NCI-H2029 (cell line): ENCODE data around the gene ZC3H12A.
"Not testable (repeated sequence)": the region's sequence is repeated elsewhere in the genome, so short reads cannot be mapped to it uniquely, and the experiment has no call there.

Source experiments
- DNase-seq: peaks from one replicate; lab custom pipeline; 2025; lab: John Stamatoyannopoulos, UW

The ZC3H12A gene

DNA sequence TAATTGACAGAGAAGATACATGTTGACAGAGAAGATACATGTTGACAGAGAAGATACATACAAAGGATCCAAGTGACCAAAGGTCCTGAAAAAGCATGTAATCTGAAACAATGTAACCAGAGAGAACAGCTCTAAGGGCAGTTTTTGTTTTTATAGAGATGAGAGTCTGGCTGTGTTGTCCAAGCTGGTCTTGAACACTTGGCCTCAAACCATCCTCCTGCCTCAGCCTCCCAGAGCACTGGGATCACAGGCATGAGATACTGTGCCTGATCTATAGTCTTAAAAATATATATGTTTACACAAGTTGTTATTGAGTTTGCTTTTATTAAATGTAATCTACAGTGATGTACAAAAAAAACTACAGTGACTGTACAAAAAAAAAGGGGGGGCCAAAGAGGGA, 27.7 kb downstream of the ZC3H12A start:
- DNase-seq: no peak

- not testable (repeated sequence) for DNase-seq
Observed at GRCh38 chr1:37502791-37503190, 28.4 kb downstream of the ZC3H12A start.

GRCh38 chr1:37506740-37507139, 32.4 kb downstream of the ZC3H12A start:
- no peak for DNase-seq

GRCh38 chr1:37509181-37509580, 34.8 kb downstream of the ZC3H12A start:
- DNase-seq: no peak

DNA sequence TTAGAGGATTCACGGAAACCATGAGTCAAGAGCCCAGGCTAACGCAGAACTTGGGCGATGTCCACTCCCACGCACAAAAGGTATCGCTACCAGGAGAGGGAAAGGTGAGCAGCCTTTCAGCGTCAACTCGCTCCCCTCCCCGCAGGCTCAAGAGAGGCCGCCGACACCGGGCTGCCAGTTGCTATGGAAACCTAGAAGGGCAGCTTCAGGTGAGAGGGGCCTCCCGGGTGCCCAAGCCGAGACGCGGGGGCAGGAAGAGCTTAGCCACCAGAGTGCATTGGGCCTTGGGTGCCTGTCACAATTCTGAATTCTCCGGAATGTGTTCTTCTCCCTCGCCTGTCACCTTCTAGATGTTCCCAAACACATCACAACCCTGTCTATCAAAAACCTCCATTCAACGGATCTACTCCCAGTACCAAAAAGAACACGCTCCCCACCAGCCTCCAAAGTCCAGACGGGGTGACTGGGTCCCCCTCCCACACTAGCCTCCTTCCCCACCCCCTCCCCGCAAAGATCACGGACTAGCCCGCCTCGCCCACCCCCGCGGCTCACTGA, 39.5 kb downstream of the ZC3H12A start:
- peak; percentile 91 for DNase-seq

DNA sequence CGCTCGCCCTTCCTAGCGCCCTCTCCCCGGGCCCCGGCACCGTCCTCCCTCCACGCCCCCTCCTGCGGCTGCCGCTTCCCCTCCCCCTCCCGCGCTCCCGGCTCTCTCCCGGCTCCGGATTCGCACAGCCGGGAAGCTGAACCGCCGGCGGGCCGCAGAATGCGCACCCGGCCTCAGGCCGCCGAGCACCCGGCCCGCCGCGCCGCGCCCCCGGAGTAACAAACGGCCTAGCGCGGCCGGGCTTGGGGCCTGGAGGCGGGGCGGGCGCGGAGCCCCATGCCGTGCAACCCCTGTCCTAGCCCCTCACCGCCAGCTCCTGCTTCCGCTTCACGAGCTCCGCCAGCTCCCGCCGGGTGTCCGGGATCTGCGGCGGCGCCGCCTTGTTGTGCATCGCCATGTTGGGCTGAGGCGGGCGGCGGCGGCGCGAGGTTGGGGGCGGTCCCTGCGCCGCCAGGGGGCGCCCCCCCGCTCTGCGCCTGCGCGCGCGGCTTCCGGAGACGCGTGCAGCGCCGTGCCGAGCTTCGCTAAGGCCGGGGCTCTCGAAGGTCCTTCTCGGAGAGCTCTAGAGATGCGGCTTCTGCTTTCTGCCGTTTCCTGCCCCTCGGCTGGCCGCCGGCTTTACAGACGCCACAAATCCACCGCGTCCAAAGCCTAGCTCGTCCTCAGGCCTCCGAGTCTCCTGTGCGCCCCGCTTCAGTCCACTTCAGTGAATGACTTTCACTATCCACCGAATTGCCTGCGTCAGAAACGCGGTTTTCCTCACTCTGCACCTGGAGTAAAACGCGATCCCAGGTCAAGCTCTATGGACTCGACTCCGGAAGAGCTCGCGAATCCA, 40.2 kb downstream of the ZC3H12A start, which contains the start of gene MEAF6:
TSS of gene MEAF6 (minus strand) at position 417 of the 835 bp plus-strand sequence. CDS start at position 397, 20 bp downstream.
- DNase-seq: peak; percentile 99

DNA sequence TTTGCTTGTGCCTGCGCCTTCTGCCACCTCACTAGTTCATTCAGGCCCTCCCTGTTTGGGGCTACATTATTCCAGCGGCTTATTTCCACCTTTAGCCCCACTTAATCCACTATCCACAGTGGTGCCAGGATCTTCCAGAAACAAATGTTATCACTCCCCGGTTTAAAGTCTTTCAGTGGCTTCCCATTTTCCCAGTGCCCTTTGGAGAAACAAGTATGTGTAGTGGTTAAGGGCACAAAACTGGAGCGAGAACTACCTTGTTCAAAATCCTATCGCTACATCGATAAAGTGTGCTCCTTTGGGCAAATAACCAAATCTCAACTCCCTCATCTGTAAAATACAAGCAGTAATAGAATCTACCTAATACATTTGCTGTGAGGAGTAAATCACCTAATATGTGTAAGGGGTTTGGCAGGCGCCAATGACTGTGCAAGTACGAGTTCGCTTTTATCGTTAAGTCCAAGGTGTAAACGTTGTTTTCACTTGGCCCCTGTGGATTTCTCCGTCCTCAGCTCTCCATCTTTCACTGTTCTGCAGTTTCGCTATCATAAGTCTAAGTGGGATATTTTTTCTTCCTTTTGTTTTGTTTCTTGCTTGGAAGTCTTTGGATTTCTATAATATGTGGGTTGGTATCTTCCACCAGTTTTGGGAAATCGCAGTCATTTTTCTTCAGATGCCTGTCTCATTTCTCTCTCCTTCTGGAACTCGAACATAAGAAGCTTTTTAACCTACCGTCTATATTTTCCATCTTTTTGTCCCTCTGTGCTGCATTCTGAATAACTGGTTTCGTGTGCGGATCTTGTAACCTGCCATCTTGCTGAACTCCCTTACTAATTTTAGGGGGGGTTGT, 41.0 kb downstream of the ZC3H12A start:
- DNase-seq: no peak

DNA sequence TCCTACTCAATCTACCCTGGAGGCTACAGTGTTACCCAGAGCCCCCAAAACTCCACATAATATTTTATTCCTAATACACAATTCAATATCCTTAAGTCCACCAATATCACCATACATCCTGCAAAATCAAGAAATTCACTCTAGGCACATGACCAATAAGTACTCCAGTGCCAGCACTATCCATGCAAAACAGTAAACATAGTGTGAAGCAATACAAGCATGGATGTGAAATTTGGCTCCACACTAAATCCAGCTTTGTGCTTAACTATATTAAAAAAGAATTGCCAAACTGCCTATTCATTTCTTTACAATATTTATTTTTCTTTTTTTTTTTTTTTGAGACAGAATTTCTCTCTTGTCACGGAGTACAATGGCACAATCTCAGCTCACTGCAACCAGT, 43.2 kb downstream of the ZC3H12A start:
- DNase-seq: no peak

DNA sequence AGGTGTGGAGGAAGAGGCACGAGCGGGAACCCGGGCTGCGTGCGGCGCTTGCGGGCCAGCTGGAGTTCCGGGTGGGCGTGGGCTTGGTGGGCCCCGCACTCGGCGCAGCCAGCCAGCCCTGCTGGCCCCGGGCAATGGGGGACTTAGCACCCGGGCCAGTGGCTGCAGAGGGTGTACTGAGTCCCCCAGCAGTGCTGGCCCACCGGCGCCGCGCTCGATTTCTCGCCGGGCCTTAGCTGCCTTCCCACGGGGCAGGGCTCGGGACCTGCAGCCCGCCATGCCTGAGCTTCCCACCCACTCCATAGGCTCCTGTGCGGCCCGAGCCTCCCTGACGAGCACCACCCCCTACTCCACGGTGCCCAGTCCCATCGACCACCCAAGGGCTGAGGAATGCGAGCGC, 43.9 kb downstream of the ZC3H12A start:
- not testable (repeated sequence) for DNase-seq

DNA sequence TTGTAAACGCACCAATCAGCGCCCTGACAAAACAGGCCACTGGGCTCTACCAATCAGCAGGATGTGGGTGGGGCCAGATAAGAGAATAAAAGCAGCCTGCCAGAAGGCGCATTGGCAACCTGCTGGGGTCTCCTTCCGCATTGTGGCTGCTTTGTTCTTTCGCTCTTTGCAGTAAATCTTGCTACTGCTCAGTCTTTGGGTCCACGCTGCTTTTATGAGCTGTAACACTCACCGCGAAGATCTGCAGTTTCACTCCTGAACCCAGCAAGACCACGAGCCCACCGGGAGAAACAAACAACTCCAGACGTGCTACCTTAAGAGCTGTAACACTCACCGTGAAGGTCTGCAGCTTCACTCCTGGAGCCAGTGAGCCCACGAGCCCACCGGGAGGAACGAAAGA, 44.5 kb downstream of the ZC3H12A start:
- not testable (repeated sequence) for DNase-seq

DNA sequence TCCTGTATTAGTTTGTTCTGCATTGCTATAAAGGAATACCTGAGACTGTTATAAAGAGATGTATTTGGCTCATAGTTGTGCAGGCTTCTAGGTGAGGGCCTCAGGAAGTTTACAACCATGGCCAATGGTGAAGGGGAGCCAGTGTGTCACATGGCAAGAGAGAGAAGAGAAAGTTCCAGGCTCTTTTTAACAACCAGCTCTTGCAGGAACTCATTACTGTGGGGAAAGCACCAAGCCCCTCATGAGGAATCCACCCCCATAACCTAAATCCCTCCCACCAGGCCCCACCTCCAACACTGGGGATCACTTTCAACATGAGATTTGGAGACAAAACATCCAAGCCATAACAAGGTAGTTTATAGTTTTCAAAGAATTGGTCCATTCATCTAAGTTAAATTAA, 45.2 kb downstream of the ZC3H12A start:
- no peak for DNase-seq

GRCh38 chr1:37529888-37530287, 55.5 kb downstream of the ZC3H12A start:
- DNase-seq: not testable (repeated sequence)

DNA sequence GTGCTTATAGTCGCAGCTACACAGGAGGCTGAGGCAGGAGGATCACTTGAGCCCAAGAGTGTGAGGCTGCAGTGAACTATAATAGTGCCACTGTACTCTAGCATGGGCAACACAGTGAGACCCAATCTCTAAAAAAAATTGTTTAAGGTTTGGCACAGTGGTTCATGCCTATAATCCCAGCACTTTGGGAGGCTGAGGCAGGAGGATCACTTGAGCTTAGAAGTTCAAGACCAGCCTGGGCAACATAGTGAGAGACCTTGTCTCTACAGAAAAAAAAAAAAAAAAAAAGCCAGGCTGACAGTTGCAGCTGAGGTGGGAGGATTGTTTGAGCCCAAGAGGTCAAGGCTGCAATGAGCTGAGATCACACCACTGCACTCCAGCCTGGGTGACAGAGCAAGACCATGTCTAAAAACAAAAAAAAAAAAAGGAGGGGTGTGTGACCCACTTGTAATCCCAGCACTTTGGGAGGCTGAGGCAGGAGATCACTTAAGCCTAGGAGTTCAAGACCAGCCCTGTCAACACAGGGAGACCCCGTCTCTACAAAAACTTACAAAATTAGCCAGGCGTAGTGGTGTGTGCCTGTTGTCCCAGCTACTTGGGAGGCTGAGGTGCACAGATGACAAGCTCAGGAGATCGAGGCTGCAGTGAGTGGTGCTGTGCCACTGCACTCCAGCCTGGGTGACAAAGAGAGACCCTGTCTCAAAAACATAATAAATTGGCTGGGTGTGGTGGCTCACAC, 58.2 kb downstream of the ZC3H12A start:
- not testable (repeated sequence) for DNase-seq

DNA sequence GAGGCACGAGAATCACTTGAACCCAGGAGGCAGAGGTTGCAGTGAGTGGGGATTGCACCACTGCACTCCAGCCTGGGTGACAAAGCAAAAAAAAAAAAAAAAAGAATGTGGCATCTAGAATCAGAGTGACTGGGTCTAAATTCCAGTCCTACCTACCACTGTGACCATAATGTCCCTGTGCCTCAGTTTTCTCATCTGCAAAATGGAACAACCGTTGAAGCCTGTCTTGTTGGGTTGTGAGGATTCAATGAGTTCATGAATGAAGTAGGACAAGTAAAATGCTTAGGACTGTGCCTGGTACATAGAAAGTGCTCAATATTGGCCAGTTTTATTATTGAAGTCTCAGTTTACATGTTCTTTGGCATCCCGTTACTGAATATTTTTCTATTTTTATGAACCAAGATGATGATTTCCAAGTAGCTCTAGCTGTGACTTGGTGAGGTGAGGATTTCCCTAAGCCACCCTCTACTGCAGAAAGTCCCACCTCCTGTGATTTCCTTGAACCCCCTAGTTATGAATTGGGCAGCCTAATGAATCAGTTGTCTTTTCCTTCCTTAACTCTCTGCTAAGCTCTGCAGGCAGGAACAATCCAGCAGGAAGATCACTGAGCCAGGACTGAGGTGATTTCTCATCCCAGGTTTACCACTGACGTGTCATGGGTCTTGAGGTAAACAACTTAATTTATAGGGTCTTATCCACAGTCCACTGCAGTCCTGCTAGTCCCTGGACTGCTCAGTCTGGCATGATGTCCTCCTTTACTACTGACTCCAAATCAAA, 59.1 kb downstream of the ZC3H12A start:
- DNase-seq: no peak
